Heart right ventricle (tissue), 16 donors: ENCODE results near the gene ENOX1. TPM values are rescaled to one million over a fixed set of nuclear protein-coding genes. Genes with fewer than 3 reads are reported as not detected.

Experiments used
- ATAC-seq, 8 donors: fragments of 200-7000 bp; cut with Tn5 transposase; one replicate each; pipeline ENCODE4 v1.9.1; 2020; ENCODE audit warnings: mild to moderate bottlenecking in 8 of 8, moderate library complexity in 8 of 8, moderate number of reproducible peaks in 1 of 8
- DNase-seq, 2 donors: peaks; one replicate each; pipeline ENCODE4 v3.0.0-alpha.2; 2020
- H3K27ac ChIP-seq, 10 donors: fragments of 200-600 bp; sonication (generic) in 2 of 10; one replicate each; pipeline versions ENCODE4 v1.5.0 to v1.8.0; 2020 to 2022; ENCODE audit warnings: mild to moderate bottlenecking in 3 of 10
- H3K27me3 ChIP-seq, 7 donors: fragments of 200-600 bp; one replicate each; pipeline ENCODE4 v1.8.0; 2021 to 2022; ENCODE audit warnings: mild to moderate bottlenecking in 2 of 7
- H3K36me3 ChIP-seq, 9 donors: fragments of 200-600 bp; sonication (generic) in 1 of 9; one replicate each; pipeline versions ENCODE4 v1.5.0 to v1.8.0; 2020 to 2022; ENCODE audit warnings: mild to moderate bottlenecking in 2 of 9
- H3K4me1 ChIP-seq, 9 donors: fragments of 200-600 bp; sonication (generic) in 1 of 9; one replicate each; pipeline versions ENCODE4 v1.5.0 to v1.8.0; 2020 to 2022; ENCODE audit warnings: mild to moderate bottlenecking in 4 of 9
- H3K4me3 ChIP-seq, 10 donors: fragments of 200-600 bp; sonication (generic) in 2 of 10; one replicate each; pipeline versions ENCODE4 v1.5.0 to v1.8.0; 2020 to 2022; ENCODE audit warnings: mild to moderate bottlenecking in 7 of 10, moderate library complexity in 2 of 10
- H3K9me3 ChIP-seq, 11 donors: fragments of 200-600 bp in 10 of 11; sonication (generic) in 2 of 11; one replicate each; pipeline versions ENCODE4 v1.5.0 to v1.8.0; 2013 to 2022; ENCODE audit warnings: mild to moderate bottlenecking in 2 of 11, control low read depth in 1 of 11, moderate library complexity in 1 of 11
- WGBS, 2 donors: extraction: QIAGEN DNeasy Blood & Tissue Kit; methylation state at CpG; one replicate each; pipeline ENCODE4 v1.1.7; 2013; ENCODE audit warnings: inconsistent platforms in 1 of 2; 5-methylcytosine and 5-hydroxymethylcytosine counted together
- intact Hi-C, 10 donors: fragments of 100-400 bp; cut with DNase I; formaldehyde crosslinking; loops; one replicate each; pipeline versions ENCODE4 v1.11.1 to v1.14.2; 2022
- polyA plus RNA-seq, 2 donors: library from polyadenylated mRNA; stranded (reverse); fragments of 200-250 nt; gene quantifications; one replicate each; pipeline ENCODE4 v1.2.3, GENCODE V29; 2013
- total RNA-seq, 10 donors: library from RNA; stranded (reverse); fragmentation: NEBNext Ultra II Directional in 3 of 10; extraction: Animal tissue kit (Norgen Biotek cat#: 25700) in 3 of 10; gene quantifications; one replicate each; pipeline versions ENCODE4 v1.2.1 to v1.2.4, GENCODE V29; 2021 to 2023
- TF ChIP-seq, protein P1 (sequence below), 9 donors: fragments of 200-600 bp; sonication (generic) in 2 of 9; IDR thresholded peaks; one replicate each; pipeline versions ENCODE4 v1.5.0 to v1.8.0; 2021 to 2022; ENCODE audit warnings: antibody characterized with exemption in 9 of 9, mild to moderate bottlenecking in 5 of 9, moderate library complexity in 1 of 9
- donor health status: Arrhythmogenic right ventricular cardiomyopathy.
- donor health status: ischemic (EF 13 %, LVEDD 7.1; RV severe dilation, severe dysfunction).
- donor health status: healthy with polysubstance abuse.
- donor health status: DM: no; HTN: yes; CAD: no.
- donor health status: DM: no; HTN: no; CAD: no.
- donor health status: ischemic (EF 25% LVEDD 6.9; RV normal size, moderate dysfunction).
- donor health status: ischemic (EF 25% LVEDD 5.7; RV mildly dilated, moderate dysfunction).
- donor health status: healthy.
- donor health status: DM: yes; HTN: yes; CAD: no.
- donor health status: Ischemic cardiomyopathy.
- donor health status: ischemic (EF 35%, LVEDD 5.7; RV mildly dilated, moderate dysfunction).
- donor health status: nonischemic (EF 11% LVEDD 7.7; RV severe dilation, severe dysfunction).
- donor health status: DM: yes; HTN: yes; CAD: no.
- donor health status: PGD.
- donor health status: ischemic (EF 29% LVEDD 5.4; RV normal size, mild dysfunction).
- donor health status: nonischemic (EF 23%, LVEDD 6.1; RV moderate dilation, normal function).

ENOX1 gene
- total and polyA plus RNA-seq, 12 donors = 2.0 to 10.4 (median 7.1) TPM

DNA sequence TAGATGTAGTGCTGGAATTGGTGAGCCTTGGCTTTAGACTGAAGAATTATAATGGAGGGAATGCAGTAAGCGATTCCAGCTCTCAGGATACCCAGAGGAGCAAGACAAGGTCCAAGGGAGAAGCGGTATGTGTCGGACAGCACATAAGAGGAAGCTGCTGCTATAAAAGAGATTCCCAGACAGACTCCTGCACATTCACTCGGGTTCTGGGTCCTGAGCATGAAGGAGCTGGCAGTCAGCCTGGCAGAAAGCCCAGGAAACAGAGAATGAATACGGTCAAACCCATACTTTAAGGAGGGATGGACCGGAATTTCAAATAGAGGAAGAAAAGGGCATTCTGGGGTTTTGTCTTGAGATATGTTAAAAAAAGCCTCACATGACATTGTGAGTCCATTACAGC, 455.1 kb downstream of the ENOX1 start:
- no peak for ATAC-seq

DNA sequence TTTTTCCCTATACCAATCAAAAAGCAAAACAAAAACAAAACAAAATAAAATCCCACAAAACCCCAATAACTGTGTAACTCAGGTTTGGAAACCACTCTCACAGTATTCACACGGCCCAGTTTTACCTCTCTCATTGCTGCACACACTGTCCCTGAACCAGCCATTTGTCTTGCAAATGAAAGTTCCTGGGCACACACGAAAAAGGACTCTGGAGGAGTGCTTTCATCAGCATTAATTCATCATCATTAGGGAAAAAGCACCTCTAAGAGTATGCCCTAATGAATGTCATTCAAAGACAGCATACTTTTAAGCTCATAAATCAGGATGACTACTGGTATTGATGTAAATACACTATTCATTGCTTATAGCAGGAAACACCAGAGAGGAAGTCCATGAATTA, 457.1 kb downstream of the ENOX1 start:
- H3K27ac ChIP-seq = no peak overlapping the region

More for the DNA sequence above, 455.1 kb downstream of the ENOX1 start:
- no peak for DNase-seq
- Histone ChIP-seq H3K27ac (no peak overlapping the region), H3K36me3 (no peaks in the 10 kb centered on the region), H3K27me3 (no peaks in the 10 kb centered on the region), H3K4me3 (no peak overlapping the region), H3K9me3 (no peaks in the 10 kb centered on the region), H3K4me1 (peaks cover 0 to 21% (median 6%) of the 10 kb centered on the region in 9 donors)
- intact Hi-C loops = no loop called here
- 42 to 44% methylated on average over 6 of the region's 6 CpGs for WGBS, 2 donors
- TF ChIP-seq, protein P1, sequence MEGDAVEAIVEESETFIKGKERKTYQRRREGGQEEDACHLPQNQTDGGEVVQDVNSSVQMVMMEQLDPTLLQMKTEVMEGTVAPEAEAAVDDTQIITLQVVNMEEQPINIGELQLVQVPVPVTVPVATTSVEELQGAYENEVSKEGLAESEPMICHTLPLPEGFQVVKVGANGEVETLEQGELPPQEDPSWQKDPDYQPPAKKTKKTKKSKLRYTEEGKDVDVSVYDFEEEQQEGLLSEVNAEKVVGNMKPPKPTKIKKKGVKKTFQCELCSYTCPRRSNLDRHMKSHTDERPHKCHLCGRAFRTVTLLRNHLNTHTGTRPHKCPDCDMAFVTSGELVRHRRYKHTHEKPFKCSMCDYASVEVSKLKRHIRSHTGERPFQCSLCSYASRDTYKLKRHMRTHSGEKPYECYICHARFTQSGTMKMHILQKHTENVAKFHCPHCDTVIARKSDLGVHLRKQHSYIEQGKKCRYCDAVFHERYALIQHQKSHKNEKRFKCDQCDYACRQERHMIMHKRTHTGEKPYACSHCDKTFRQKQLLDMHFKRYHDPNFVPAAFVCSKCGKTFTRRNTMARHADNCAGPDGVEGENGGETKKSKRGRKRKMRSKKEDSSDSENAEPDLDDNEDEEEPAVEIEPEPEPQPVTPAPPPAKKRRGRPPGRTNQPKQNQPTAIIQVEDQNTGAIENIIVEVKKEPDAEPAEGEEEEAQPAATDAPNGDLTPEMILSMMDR (IDR thresholded peaks at IDR 0.05) = no peak

DNA sequence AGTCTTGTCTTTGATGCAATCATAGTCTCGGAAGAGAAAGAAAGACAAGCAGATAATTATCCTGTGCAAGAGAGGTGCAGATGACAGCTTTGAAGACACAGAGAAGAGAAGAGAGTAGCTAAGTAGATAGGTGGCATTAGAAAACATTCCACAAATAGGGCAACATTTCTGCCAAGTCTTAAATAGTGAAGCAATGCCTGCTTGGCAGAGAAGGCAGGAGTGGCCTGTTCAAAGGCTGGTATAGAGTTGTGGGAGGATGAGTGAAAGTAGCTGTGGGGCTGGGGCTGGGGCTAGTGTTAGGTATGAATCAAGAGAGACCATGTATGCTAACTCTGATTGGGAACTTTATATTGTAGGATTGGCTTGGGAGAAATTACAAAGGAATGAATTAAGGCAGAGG, 457.9 kb downstream of the ENOX1 start:
- intact Hi-C loops = no loop called here
- 62 to 82% methylated on average over 1 of the region's 1 CpG for WGBS, 2 donors
- DNase-seq (no peak), ATAC-seq (peak in 3 of 8 donors; percentile 36 to 56 (median 42))
- Histone ChIP-seq H3K4me1 (peaks cover 0 to 17% (median 0%) of the 10 kb centered on the region in 9 donors), H3K36me3 (no peaks in the 10 kb centered on the region), H3K27ac (no peak overlapping the region), H3K9me3 (no peaks in the 10 kb centered on the region), H3K4me3 (no peak overlapping the region), H3K27me3 (no peaks in the 10 kb centered on the region)
- TF ChIP-seq, protein P1 (IDR thresholded peaks at IDR 0.05) = no peak

More for the DNA sequence above, 457.1 kb downstream of the ENOX1 start:
- Histone ChIP-seq H3K27me3 (no peaks in the 10 kb centered on the region), H3K4me1 (peaks cover 0 to 17% (median 0%) of the 10 kb centered on the region in 9 donors), H3K36me3 (no peaks in the 10 kb centered on the region), H3K9me3 (no peaks in the 10 kb centered on the region), H3K4me3 (no peak overlapping the region)
- DNase-seq (no peak), ATAC-seq (no peak)
- TF ChIP-seq, protein P1 (IDR thresholded peaks at IDR 0.05) = no peak
- intact Hi-C loops = no loop called here
- 86 to 87% methylated on average over 2 of the region's 2 CpGs for WGBS, 2 donors

DNA sequence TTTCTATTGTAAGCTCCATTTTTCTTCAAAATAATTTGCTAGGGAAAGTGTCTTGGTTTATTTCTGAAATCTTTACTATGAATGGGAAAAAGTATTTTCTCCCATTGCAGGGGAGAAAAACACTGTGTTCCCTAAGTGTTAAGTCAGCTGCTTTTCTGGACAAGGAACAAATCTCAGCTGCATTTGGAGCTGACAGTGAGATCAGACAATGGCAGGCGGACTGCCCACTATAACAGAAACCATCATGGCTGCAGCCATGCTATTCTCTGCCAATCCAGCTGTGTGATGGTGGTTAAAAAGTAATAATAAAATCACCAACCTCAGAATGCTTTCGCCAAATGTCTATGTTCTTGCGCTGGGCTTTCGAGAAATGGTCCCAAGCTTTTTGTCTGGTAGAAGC, 460.7 kb downstream of the ENOX1 start:
- WGBS, 2 donors = 88 to 94% methylated on average over 4 of the region's 4 CpGs
- ATAC-seq (peak in 1 of 8 donors; percentile 59), DNase-seq (no peak)
- Histone ChIP-seq H3K4me3 (no peak overlapping the region), H3K27me3 (no peaks in the 10 kb centered on the region), H3K36me3 (peaks cover 0 to 4% (median 0%) of the 10 kb centered on the region in 9 donors), H3K4me1 (peaks cover 0 to 12% (median 0%) of the 10 kb centered on the region in 9 donors), H3K9me3 (no peaks in the 10 kb centered on the region), H3K27ac (no peak overlapping the region)
- TF ChIP-seq, protein P1 (IDR thresholded peaks at IDR 0.05) = no peak
- intact Hi-C loops = no loop called here
